HepG2 (cell line): ENCODE data around the gene AGPAT3. TPM values are rescaled to one million over a fixed set of nuclear protein-coding genes. Genes with fewer than 3 reads are reported as not detected.
A peak's percentile ranks its signal among the peaks of the same experiment; 100 is the strongest.

Source experiments
- CEBPZ ChIP-seq: IDR thresholded peaks from 2 replicates; pipeline ENCODE4 v1.6.1; 2012; ENCODE audit warnings: low read length, improper control_type of control experiment
- EP300 ChIP-seq, 3 experiments: sonication (generic) in 1 of 3; formaldehyde crosslinking in 1 of 3; IDR thresholded peaks; 2 replicates each; pipeline versions ENCODE4 v1.5.1 to v1.6.1; 2011 to 2020; ENCODE audit warnings: low read depth in 2 of 3, low read length in 2 of 3, borderline replicate concordance in 1 of 3, improper control_type of control experiment in 1 of 3, mild to moderate bottlenecking in 1 of 3, missing genetic modification reagents in 1 of 3, moderate library complexity in 1 of 3
- HMG20A ChIP-seq: IDR thresholded peaks from 2 replicates; pipeline ENCODE4 v1.6.1; 2016; ENCODE audit warnings: borderline replicate concordance
- HOXD1 ChIP-seq: sonication (generic); formaldehyde crosslinking; IDR thresholded peaks from 2 replicates; pipeline ENCODE4 v1.5.0; 2020; ENCODE audit warnings: missing genetic modification reagents
- IKZF5 ChIP-seq: IDR thresholded peaks from 2 replicates; pipeline ENCODE4 v1.6.1; 2018; ENCODE audit warnings: missing genetic modification reagents, mild to moderate bottlenecking, missing compliant biosample characterization
- NR2F1 ChIP-seq, 2 experiments: fragments of 450-650 bp in 1 of 2; formaldehyde crosslinking in 1 of 2; IDR thresholded peaks; 2 replicates each; pipeline versions ENCODE4 v1.5.0 to v1.6.1; 2016 to 2020; ENCODE audit warnings: mild to moderate bottlenecking in 1 of 2, missing compliant biosample characterization in 1 of 2, missing genetic modification reagents in 1 of 2, moderate library complexity in 1 of 2
- PCBP1 ChIP-seq: fragments of 200-400 bp; formaldehyde crosslinking; IDR thresholded peaks from 2 replicates; pipeline ENCODE4 v1.6.1; 2017; ENCODE audit warnings: mild to moderate bottlenecking, low read depth, low read length, borderline replicate concordance
- PITX1 ChIP-seq: sonication (generic); formaldehyde crosslinking; IDR thresholded peaks from 2 replicates; pipeline ENCODE4 v1.5.1; 2020; ENCODE audit warnings: mild to moderate bottlenecking, missing genetic modification reagents
- PPARG ChIP-seq: conservative IDR thresholded peaks from 2 replicates; pipeline ENCODE4 v1.6.1; 2016; ENCODE audit warnings: missing biosample characterization, missing genetic modification reagents
- SALL1 ChIP-seq: sonication (generic); formaldehyde crosslinking; IDR thresholded peaks from 2 replicates; pipeline ENCODE4 v1.8.0; 2022; ENCODE audit warnings: mild to moderate bottlenecking, missing genetic modification reagents
- STAG1 ChIP-seq: sonication (generic); formaldehyde crosslinking; IDR thresholded peaks from 2 replicates; pipeline ENCODE4 v1.4.0; 2020; ENCODE audit warnings: missing genetic modification reagents
- ZBTB7B ChIP-seq: sonication (generic); formaldehyde crosslinking; IDR thresholded peaks from 2 replicates; pipeline ENCODE4 v1.4.0; 2020; ENCODE audit warnings: missing genetic modification reagents
- ZNF343 ChIP-seq: sonication (generic); formaldehyde crosslinking; IDR thresholded peaks from 2 replicates; pipeline ENCODE4 v1.4.0; 2020; ENCODE audit warnings: mild to moderate bottlenecking, missing genetic modification reagents
- ZNF777 ChIP-seq: sonication (generic); formaldehyde crosslinking; IDR thresholded peaks from 2 replicates; pipeline ENCODE4 v1.4.0; 2020; ENCODE audit warnings: missing genetic modification reagents
- polyA plus RNA-seq, 8 experiments: library from polyadenylated mRNA; depleted of rRNA in 3 of 8; stranded (reverse) in 7 of 8; unstranded in 1 of 8; fragments of >200 nt; fragmentation: Illumina TruSeq in 4 of 8; extraction: Trizol in 4 of 8; gene quantifications; 2 replicates each; pipeline versions ENCODE4 v1.2.1 to v1.2.3, GENCODE V29; 2011 to 2016; ENCODE audit warnings: low read depth in 4 of 8, missing spikeins in 1 of 8, mixed read lengths in 1 of 8; ENCODE audit not compliant: insufficient read depth in 1 of 8
- total RNA-seq, 5 experiments: library from RNA; depleted of rRNA; stranded (reverse); fragments of >200 nt; fragmentation: Illumina TruSeq; extraction: Trizol; gene quantifications; 2 replicates each; pipeline ENCODE4 v1.2.3, GENCODE V29; 2016; ENCODE audit warnings: low read depth in 1 of 5
- TF ChIP-seq, protein P1 (sequence below): conservative IDR thresholded peaks from 2 replicates; pipeline ENCODE4 v1.6.1; 2018; ENCODE audit warnings: missing genetic modification reagents
- TF ChIP-seq, protein P2 (sequence below): sonication (generic); IDR thresholded peaks from 2 replicates; pipeline ENCODE4 v1.6.1; 2016; ENCODE audit warnings: low read depth, borderline replicate concordance
- TF ChIP-seq, protein P3 (sequence below): sonication (generic); formaldehyde crosslinking; IDR thresholded peaks from 2 replicates; pipeline ENCODE4 v1.5.0; 2020; ENCODE audit warnings: mild to moderate bottlenecking, missing genetic modification reagents

Gene AGPAT3
- total and polyA plus RNA-seq, 2 of the 13 experiments (the other 11 are each of a cell fraction or from before 2014, with no cell fraction given), result 32.2 to 54.4 TPM

- TF ChIP-seq, protein P1, sequence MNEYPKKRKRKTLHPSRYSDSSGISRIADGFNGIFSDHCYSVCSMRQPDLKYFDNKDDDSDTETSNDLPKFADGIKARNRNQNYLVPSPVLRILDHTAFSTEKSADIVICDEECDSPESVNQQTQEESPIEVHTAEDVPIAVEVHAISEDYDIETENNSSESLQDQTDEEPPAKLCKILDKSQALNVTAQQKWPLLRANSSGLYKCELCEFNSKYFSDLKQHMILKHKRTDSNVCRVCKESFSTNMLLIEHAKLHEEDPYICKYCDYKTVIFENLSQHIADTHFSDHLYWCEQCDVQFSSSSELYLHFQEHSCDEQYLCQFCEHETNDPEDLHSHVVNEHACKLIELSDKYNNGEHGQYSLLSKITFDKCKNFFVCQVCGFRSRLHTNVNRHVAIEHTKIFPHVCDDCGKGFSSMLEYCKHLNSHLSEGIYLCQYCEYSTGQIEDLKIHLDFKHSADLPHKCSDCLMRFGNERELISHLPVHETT (CRISPR knock-in tag), result peak; percentile 78
- TF ChIP-seq ZNF343 (CRISPR knock-in tag) (0 out of 2 replicates have a peak, but pooled peaks have one; percentile 49), ZNF777 (CRISPR knock-in tag) (peak; percentile 65), ZBTB7B (peak; percentile 52), CEBPZ (no peak), IKZF5 (CRISPR knock-in tag) (no peak), NR2F1 (CRISPR knock-in tag; IDR thresholded peaks at IDR 0.05) (peak; percentile 83 to 96; a peak in 3 of 4 replicates), STAG1 (peak; percentile 52), PCBP1 (no peak), HMG20A (CRISPR knock-in tag) (no peak), PPARG (CRISPR knock-in tag) (peak; percentile 17; the same call in 1 of the 2 replicates), EP300 (IDR thresholded peaks at IDR 0.05; ENCODE audit: low read depth in 2 of 2, low read length in 2 of 2) (no peak), EP300 (CRISPR knock-in tag; IDR thresholded peaks at IDR 0.05; ENCODE audit: borderline replicate concordance) (no peak), HOXD1 (no peak), SALL1 (CRISPR knock-in tag) (0 out of 2 replicates have a peak, but pooled peaks have one; percentile 15), PITX1 (CRISPR knock-in tag) (no peak)
- TF ChIP-seq, protein P2, sequence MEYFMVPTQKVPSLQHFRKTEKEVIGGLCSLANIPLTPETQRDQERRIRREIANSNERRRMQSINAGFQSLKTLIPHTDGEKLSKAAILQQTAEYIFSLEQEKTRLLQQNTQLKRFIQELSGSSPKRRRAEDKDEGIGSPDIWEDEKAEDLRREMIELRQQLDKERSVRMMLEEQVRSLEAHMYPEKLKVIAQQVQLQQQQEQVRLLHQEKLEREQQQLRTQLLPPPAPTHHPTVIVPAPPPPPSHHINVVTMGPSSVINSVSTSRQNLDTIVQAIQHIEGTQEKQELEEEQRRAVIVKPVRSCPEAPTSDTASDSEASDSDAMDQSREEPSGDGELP, result peak; percentile 56; the same call in 1 of the 2 replicates
- TF ChIP-seq, protein P3, sequence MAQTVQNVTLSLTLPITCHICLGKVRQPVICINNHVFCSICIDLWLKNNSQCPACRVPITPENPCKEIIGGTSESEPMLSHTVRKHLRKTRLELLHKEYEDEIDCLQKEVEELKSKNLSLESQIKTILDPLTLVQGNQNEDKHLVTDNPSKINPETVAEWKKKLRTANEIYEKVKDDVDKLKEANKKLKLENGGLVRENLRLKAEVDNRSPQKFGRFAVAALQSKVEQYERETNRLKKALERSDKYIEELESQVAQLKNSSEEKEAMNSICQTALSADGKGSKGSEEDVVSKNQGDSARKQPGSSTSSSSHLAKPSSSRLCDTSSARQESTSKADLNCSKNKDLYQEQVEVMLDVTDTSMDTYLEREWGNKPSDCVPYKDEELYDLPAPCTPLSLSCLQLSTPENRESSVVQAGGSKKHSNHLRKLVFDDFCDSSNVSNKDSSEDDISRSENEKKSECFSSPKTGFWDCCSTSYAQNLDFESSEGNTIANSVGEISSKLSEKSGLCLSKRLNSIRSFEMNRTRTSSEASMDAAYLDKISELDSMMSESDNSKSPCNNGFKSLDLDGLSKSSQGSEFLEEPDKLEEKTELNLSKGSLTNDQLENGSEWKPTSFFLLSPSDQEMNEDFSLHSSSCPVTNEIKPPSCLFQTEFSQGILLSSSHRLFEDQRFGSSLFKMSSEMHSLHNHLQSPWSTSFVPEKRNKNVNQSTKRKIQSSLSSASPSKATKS (CRISPR knock-in tag), result no peak
These were observed 147.7 kb downstream of the AGPAT3 start (continued) for GRCh38 chr21:44012474-44013379.
